Measurements from ENCODE around the gene TBX10. TPM values are rescaled to one million over a fixed set of nuclear protein-coding genes. Genes with fewer than 3 reads are reported as not detected.

The TBX10 gene
- polyA plus RNA-seq, 1 donor from 2014 or later = not detected

GRCh38 chr11:67608486-67608885 is 31.1 kb downstream of the TBX10 start:
- H3K27me3 ChIP-seq (ENCODE audit: insufficient read depth, low read depth, low read length) = no peaks in the 10 kb centered on the region
- H3K9ac ChIP-seq (ENCODE audit: low read length) = no peak overlapping the region
- H4K20me1 ChIP-seq (ENCODE audit: insufficient read depth) = no peaks in the 10 kb centered on the region
- no peak overlapping the region for H3K4me3 ChIP-seq (ENCODE audit: low read length)
- H2AFZ ChIP-seq (ENCODE audit: low read depth, low read length) = no peak overlapping the region
- H3K36me3 ChIP-seq (ENCODE audit: insufficient read depth, low read length) = no peaks in the 10 kb centered on the region
- H3K27ac ChIP-seq (ENCODE audit: low read length) = no peak overlapping the region
- no peaks in the 10 kb centered on the region for H3K9me2 ChIP-seq (ENCODE audit: insufficient read depth, low read length)
- no peak overlapping the region for H3K4me2 ChIP-seq (ENCODE audit: low read length)
- no peaks in the 10 kb centered on the region for H3F3A ChIP-seq (ENCODE audit: insufficient read depth, low read length, poor library complexity, severe bottlenecking)
- H3K79me2 ChIP-seq (replicated peaks; ENCODE audit: insufficient read depth, low read length) = peaks cover 6% of the 10 kb centered on the region
- TF ChIP-seq CTCF (IDR thresholded peaks at IDR 0.05; ENCODE audit: poor library complexity, severe bottlenecking) (no peak), RAD21 (conservative IDR thresholded peaks at IDR 0.05) (no peak)
- no peaks in the 10 kb centered on the region for H3K9me3 ChIP-seq (ENCODE audit: low read length)

GRCh38 chr11:67607507-67607906 is 32.1 kb downstream of the TBX10 start:
- peak overlapping the region; percentile 88 for H3K4me3 ChIP-seq (ENCODE audit: low read length)
- H3K79me2 ChIP-seq (replicated peaks; ENCODE audit: insufficient read depth, low read length) = peaks cover 6% of the 10 kb centered on the region
- H4K20me1 ChIP-seq (ENCODE audit: insufficient read depth) = no peaks in the 10 kb centered on the region
- H3F3A ChIP-seq (ENCODE audit: insufficient read depth, low read length, poor library complexity, severe bottlenecking) = no peaks in the 10 kb centered on the region
- H3K36me3 ChIP-seq (ENCODE audit: insufficient read depth, low read length) = no peaks in the 10 kb centered on the region
- H2AFZ ChIP-seq (ENCODE audit: low read depth, low read length) = no peak overlapping the region
- H3K9ac ChIP-seq (ENCODE audit: low read length) = peak overlapping the region; percentile 86
- TF ChIP-seq EP300 (conservative IDR thresholded peaks at IDR 0.05; ENCODE audit: poor library complexity, severe bottlenecking) (no peak), RAD21 (conservative IDR thresholded peaks at IDR 0.05) (no peak), TAF1 (IDR thresholded peaks at IDR 0.05; ENCODE audit: low read depth) (no peak), MXI1 (conservative IDR thresholded peaks at IDR 0.05; ENCODE audit: poor library complexity, severe bottlenecking) (no peak), EZH2 (IDR thresholded peaks at IDR 0.05; ENCODE audit: borderline replicate concordance, insufficient read depth, low read length, poor library complexity, severe bottlenecking) (no peak), REST (IDR thresholded peaks at IDR 0.05; ENCODE audit: borderline replicate concordance) (no peak), POLR2AphosphoS5 (IDR thresholded peaks at IDR 0.05) (no peak)
- H3K27ac ChIP-seq (ENCODE audit: low read length) = peak overlapping the region; percentile 61
- no peaks in the 10 kb centered on the region for H3K9me3 ChIP-seq (ENCODE audit: low read length)
- no peaks in the 10 kb centered on the region for H3K9me2 ChIP-seq (ENCODE audit: insufficient read depth, low read length)
- peak overlapping the region; percentile 89 for H3K4me2 ChIP-seq (ENCODE audit: low read length)
- no peaks in the 10 kb centered on the region for H3K27me3 ChIP-seq (ENCODE audit: insufficient read depth, low read depth, low read length)

All from neural cell (in vitro differentiated cells).